Renal pelvis (tissue), 12 donors: ENCODE measurements around the gene KRT85. TPM values are rescaled to one million over a fixed set of nuclear protein-coding genes. Genes with fewer than 3 reads are reported as not detected.
A peak's percentile ranks its signal among the peaks of the same experiment; 100 is the strongest.
"Not testable (repeated sequence)": the region's sequence is repeated elsewhere in the genome, so short reads cannot be mapped to it uniquely, and the experiment has no call there.

Experiments
- DNase-seq: peaks from one replicate; pipeline ENCODE4 v3.0.0-alpha.2; 2013
- long read RNA-seq, 16 experiments: transcript quantifications; one replicate each; lab custom pipeline, GENCODE V29; 2026
- polyA plus RNA-seq, 3 donors: library from polyadenylated mRNA; unstranded; fragments of 120-200 nt; gene quantifications; one replicate each; pipeline ENCODE4 v1.2.1, GENCODE V29; 2013; ENCODE audit not compliant: insufficient read length in 3 of 3

KRT85 gene
- polyA plus RNA-seq, result not detected
- long read RNA-seq, donor 1, result 0 reads
- long read RNA-seq, donor 2, result 0 reads
- long read RNA-seq, donor 3, result 0 reads
- long read RNA-seq, donor 4, result 0 reads
- long read RNA-seq, donor 5, result 0 reads
- long read RNA-seq, donor 6, result 0 reads
- long read RNA-seq, donor 7, result 0 reads
- long read RNA-seq, donor 8, result 0 reads
- long read RNA-seq, donor 9, result 0 reads
- long read RNA-seq, donor 10, result 0 reads
- long read RNA-seq, donor 11, result 0 reads
- long read RNA-seq, donor 12, result 0 reads
- long read RNA-seq, donor 13, result 0 reads
- long read RNA-seq, donor 14, result 0 reads
- long read RNA-seq, donor 15, result 0 reads
- long read RNA-seq, donor 16, result 0 reads

DNA sequence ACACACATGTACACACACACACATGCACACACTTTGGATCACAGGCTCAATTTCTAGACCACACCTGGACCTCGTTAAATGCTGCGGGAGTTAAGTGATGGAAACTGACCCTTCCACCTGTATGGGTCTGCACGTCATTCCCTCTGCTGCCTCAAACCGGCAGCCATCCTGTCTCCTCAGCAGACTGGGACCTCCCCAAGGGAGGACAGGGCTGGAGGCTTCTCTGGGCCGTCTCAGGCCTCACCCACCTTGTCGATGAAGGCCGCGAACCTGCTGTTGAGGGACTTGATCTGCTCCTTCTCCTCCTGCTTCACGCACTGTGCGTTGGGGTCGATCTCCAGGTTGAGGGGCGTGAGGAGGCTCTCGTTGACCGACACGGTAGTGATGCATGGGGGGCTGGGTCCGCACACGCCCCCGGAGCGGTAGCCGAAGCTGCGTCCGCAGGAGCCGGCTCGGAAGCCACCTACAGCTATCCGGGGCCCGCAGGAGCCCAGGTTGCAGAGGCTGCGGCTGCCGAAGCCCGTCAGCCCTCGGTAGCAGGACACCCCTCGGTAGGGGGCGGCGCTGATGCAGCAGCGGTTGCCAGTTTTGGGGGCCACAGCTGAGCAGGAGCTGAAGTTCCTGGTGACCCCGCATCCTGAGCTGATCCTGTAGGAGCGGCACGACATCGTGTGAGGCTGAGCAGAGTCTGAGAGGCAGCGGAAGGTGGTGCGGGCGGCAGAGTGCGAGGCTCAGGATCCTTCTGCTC, at the start of gene KRT85:
KRT85 (minus strand) TSS at position 744 of the 748 bp plus-strand sequence; CDS start at position 668, 76 bp downstream.
- no peak for DNase-seq

- DNase-seq, result no peak
Observed at GRCh38 chr12:52416795-52417194, 49.5 kb upstream of the KRT85 start.

GRCh38 chr12:52415870-52416750, 48.8 kb upstream of the KRT85 start:
- DNase-seq, result peak; percentile 60

GRCh38 chr12:52414936-52415335, 47.7 kb upstream of the KRT85 start:
- DNase-seq, result no peak

- DNase-seq, result no peak
Observed at GRCh38 chr12:52413782-52414345, 46.6 kb upstream of the KRT85 start.

GRCh38 chr12:52413202-52413601, 45.9 kb upstream of the KRT85 start:
- no peak for DNase-seq

GRCh38 chr12:52411815-52412214, 44.5 kb upstream of the KRT85 start:
- no peak for DNase-seq

DNA sequence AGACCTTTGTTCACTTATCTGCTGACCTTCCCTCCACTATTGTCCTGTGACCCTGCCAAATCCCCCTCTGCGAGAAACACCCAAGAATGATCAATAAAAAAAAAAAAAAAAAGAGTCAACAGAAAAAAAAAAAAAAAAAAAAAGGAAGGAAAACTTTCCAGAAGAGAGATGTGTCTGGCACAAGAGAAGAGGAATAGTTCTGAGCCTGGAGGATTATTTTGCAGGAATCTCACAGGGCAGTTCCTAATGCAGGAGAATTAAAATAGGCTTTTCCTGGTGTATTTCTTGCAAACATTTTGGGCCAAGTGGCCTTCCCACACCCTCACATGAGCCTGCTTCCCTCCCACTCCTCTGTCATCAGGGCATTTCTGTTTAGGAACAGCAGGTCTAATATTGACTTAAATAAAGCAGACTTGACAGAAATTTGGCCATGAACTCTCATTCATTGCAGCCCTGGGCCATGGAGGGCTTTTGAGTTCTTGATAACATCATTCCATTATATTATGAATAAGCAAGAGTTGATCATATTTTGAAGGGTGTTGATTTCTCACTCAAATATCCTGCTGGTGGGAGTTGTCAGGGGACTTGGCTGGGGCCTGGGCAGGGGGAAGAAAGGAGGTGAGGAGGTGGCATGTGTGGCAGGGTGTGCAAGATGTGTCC, 43.4 kb upstream of the KRT85 start:
- not testable (repeated sequence) for DNase-seq

DNA sequence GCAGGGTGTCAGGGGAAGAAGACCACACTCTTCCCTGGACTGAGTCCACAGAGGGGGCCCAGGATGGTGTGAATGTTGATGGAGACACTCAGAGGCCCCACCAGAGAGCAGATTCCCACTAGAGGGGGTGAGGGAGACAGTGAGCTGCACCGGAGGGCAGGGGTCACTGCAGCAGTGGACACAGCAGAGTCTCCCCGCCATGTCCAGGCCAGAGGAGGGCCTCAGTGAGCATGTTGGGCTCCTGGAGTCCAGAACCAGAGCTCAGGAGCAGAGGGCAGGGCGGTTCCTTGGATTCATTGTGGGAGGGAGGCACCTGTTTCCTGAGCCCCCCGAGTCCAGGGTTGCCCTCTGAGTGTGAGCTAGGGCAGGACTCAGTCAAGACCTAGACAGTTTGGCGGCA, 40.6 kb upstream of the KRT85 start:
- no peak for DNase-seq

GRCh38 chr12:52405922-52406385, 38.7 kb upstream of the KRT85 start, which contains the start of gene KRT82:
Gene KRT82, minus strand, starts transcription at chr12:52406335. Its CDS starts 58 bp downstream, at chr12:52406277.
- DNase-seq, result no peak

- DNase-seq, result no peak
Observed at GRCh38 chr12:52404951-52405350, 37.7 kb upstream of the KRT85 start.

DNA sequence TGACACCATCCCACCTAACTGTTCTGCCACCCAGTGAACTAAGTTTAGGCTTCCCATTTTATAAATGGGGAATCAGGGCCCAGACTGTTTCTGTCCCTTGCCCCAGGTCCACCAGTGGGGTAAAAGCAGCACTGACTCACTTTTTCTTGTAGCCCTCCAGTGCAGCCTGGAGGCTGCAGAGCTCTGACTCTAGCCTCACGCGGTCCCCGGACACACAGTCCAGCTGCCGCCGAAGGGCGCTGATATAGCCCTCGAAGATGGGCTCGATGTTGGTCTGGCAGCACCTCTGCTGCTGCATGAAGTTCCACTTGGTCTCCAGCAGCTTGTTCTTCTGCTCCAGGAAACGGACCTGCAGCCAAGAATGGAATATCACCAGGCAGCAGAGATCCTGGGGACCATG, 36.3 kb upstream of the KRT85 start:
- no peak for DNase-seq

DNA sequence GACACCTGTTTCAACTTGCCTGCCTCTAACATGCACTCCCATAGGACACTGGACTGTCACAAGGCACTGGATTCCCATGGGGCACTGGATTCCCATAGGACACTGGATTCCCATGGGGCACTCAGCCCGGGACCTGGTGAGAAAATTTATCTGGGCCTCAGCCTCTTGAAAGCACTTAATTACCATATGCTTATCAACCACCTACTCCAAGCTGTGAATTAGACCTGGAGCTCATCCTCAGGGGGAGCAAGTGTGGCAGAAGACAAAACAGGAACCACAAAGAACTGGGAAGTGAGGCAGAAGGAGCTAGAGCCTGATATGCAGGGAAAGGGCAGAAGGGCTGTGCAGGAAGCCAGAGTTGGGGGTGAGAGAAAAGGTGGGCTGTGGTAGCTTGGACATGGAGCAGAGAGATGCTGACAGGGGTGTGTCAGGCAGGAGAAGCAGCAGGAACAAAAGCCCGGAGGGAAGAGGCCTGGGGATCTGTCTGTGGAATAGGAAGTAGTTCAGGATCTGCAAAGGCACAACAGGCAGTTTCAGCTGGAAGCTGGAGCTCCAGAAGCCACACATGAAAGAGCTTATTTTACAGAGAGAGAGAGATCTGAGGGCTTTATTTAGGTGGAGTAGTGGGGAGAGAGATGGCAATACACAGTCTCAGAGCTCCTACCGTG, 35.7 kb upstream of the KRT85 start:
- no peak for DNase-seq

GRCh38 chr12:52402377-52402776, 35.1 kb upstream of the KRT85 start:
- no peak for DNase-seq

GRCh38 chr12:52401926-52402325, 34.6 kb upstream of the KRT85 start:
- no peak for DNase-seq

DNA sequence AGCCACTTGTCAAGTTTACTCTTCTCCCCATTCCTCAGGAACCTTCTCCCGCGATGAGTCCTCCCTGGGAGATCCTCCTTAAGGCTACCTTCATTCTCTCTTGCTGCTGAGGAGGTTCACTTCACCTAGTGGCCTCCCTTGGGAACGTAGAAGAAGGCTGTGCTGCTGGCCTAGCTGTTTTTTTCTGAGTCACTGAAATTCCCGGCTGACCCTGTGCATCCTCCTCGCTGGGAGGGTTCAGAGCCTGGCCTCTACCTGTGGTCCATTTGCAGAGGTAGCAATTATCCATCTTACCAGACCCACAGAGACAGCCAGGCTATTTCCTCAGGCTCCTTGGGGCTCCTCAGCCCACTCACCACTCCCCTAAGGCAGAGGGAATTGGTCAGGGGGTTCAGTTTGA, 34.2 kb upstream of the KRT85 start:
- DNase-seq, result no peak

DNA sequence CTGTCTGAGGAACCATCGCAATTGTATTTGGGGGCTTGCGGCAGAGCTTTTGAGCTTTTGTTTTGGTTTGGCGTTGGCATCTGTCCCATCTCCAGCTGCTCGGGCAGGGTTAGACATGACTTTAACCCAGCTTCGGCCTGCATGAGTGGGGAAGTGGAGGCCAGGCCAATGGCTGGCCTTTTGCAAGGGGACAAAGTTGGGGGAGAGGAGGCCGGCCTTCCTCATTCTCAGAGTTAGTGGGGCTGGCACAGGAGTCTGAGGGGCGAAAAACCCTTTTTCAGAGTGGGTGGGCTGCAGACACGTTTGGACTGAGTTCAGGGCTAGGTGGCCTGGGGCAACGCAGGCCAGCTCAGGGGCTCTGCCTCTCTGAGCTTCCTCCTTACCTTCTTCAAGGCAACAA, 33.6 kb upstream of the KRT85 start:
- no peak for DNase-seq

DNA sequence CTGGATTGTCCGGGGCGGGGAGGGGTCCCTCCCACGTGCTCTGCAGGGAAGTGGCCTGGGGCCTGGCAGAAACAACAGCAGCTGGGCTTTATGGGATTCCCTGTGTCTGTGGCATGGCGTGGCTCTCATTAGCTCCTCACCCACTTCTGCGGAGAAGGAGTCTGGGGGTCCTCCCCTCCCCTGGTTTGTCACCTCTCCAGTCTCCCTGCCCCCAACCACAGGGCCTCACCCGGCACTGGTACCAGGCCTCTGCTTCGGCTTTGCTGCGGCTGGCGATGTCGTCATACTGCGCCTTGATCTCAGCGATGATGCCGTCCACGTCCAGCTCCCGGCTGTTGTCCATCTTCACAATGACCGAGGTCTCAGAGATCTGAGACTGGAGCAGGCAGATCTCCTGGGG, 32.5 kb upstream of the KRT85 start:
- DNase-seq, result no peak

DNA sequence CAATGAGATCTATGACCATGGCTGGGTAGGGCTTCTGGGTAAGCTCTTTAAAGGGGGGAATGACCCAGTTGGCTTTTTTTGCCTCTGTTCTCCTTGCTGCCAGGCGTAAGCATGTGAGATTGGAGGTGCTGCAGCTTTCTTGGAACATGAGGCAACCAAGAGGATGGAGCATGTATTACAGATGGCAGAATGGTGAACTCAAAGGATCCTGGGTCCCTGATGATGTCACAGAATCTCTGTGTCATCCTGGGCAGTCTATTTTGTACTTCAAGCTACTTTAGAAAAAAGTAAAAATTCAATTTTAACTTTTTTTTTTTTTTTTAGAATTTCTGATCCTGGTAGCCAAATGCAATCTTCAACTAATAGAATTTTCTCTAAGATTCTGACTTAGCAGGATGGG, 30.9 kb upstream of the KRT85 start:
- DNase-seq, result no peak

- DNase-seq, result no peak
Observed at GRCh38 chr12:52396656-52397055, 29.4 kb upstream of the KRT85 start.
